NCI-H1436 (cell line): Measurements from ENCODE around the gene TXNRD1.
A peak's percentile ranks its signal among the peaks of the same experiment; 100 is the strongest.

ENCODE experiments used
- DNase-seq: peaks from one replicate; lab custom pipeline; 2025; lab: John Stamatoyannopoulos, UW

TXNRD1 gene

GRCh38 chr12:104280717-104281458 lies 65.3 kb downstream of the TXNRD1 start:
- DNase-seq = no peak

GRCh38 chr12:104281636-104282035 lies 66.1 kb downstream of the TXNRD1 start:
- DNase-seq = no peak

- DNase-seq = no peak
Measured at GRCh38 chr12:104282109-104282508, 66.5 kb downstream of the TXNRD1 start.

GRCh38 chr12:104285740-104286515 lies 70.3 kb downstream of the TXNRD1 start:
- DNase-seq = no peak

GRCh38 chr12:104286516-104287482 lies 71.2 kb downstream of the TXNRD1 start:
- peak; percentile 95 for DNase-seq

- peak; percentile 80 for DNase-seq
Measured at GRCh38 chr12:104288635-104289274, 73.2 kb downstream of the TXNRD1 start.

- no peak for DNase-seq
Measured at GRCh38 chr12:104290320-104290719, 74.7 kb downstream of the TXNRD1 start.

- no peak for DNase-seq
Measured at GRCh38 chr12:104290855-104291254, 75.3 kb downstream of the TXNRD1 start.

GRCh38 chr12:104291867-104292524 lies 76.4 kb downstream of the TXNRD1 start:
- no peak for DNase-seq

GRCh38 chr12:104292872-104293794 lies 77.6 kb downstream of the TXNRD1 start:
- no peak for DNase-seq

GRCh38 chr12:104294158-104294859 lies 78.7 kb downstream of the TXNRD1 start:
- DNase-seq = peak; percentile 17

GRCh38 chr12:104294927-104295668 lies 79.5 kb downstream of the TXNRD1 start:
- DNase-seq = no peak

GRCh38 chr12:104295954-104296353 lies 80.4 kb downstream of the TXNRD1 start:
- no peak for DNase-seq

- no peak for DNase-seq
Measured at GRCh38 chr12:104296718-104297117, 81.1 kb downstream of the TXNRD1 start.

- DNase-seq = no peak
Measured at GRCh38 chr12:104297477-104298113, 82.0 kb downstream of the TXNRD1 start.

GRCh38 chr12:104299842-104300481 lies 84.4 kb downstream of the TXNRD1 start:
- no peak for DNase-seq

- DNase-seq = no peak
Measured at GRCh38 chr12:104303538-104304151, 88.1 kb downstream of the TXNRD1 start, which contains the start of gene EID3. Gene EID3, plus strand, starts transcription at chr12:104303739. Its CDS starts 196 bp downstream, at chr12:104303935.
